Dedifferentiated amniotic fluid mesenchymal stem cell (primary cell): ENCODE data around the gene PVR.
"Not testable (repeated sequence)": the region's sequence is repeated elsewhere in the genome, so short reads cannot be mapped to it uniquely, and the experiment has no call there.

ENCODE experiments used
- DNase-seq: peaks from one replicate; pipeline ENCODE4 v3.0.0-alpha.2; 2016; ENCODE audit errors: extremely low spot score

Gene PVR

GRCh38 chr19:44645407-44646048 is 1.8 kb downstream of the PVR start:
- no peak for DNase-seq

- DNase-seq = no peak
Observed at GRCh38 chr19:44646049-44646416, 2.3 kb downstream of the PVR start.

GRCh38 chr19:44647144-44647543 is 3.4 kb downstream of the PVR start:
- no peak for DNase-seq

DNA sequence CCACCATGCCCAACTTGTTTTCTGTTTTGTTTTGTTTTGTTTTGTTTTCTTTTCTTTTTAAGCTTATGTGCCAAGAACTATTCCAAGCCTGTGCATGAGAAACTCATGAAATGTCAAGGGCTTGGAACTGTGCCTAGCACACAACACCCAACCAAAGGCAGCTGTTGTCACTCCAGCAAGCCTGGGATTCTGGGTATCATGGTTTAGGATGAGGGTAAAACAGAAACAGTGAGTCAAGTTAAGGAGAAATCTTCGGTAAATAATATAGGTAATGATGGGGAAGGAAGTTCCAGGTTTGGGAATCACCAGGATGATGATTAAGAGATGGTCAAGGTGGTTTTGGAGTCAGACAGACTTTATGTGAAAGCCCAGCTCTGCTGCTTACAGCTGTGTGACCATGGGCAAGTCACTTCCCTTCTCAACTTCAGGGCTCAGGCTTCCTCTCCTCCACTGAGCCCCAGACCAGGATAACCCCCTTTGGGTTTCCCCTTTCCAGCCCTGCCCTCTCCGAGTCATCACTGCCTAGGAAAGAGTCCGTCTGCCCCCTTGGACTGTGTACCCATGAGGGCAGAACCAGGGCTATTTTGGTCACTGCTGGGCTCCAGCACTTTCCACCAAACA is 5.0 kb downstream of the PVR start:
- peak; percentile 84 for DNase-seq

DNA sequence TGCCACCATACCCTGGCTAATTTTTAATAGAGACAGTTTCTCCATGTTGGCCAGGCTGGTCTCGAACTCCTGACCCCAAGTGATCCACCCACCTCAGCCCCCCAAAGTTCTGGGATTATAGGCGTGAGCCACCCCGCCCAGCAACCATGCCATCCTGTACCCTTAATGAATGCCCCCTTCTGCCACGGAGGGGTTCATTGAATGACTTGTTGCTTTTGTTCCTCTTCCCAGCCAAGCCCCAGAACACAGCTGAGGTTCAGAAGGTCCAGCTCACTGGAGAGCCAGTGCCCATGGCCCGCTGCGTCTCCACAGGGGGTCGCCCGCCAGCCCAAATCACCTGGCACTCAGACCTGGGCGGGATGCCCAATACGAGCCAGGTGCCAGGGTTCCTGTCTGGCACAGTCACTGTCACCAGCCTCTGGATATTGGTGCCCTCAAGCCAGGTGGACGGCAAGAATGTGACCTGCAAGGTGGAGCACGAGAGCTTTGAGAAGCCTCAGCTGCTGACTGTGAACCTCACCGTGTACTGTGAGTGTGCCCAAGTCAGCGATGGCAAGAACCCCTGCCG is 6.0 kb downstream of the PVR start:
- no peak for DNase-seq

DNA sequence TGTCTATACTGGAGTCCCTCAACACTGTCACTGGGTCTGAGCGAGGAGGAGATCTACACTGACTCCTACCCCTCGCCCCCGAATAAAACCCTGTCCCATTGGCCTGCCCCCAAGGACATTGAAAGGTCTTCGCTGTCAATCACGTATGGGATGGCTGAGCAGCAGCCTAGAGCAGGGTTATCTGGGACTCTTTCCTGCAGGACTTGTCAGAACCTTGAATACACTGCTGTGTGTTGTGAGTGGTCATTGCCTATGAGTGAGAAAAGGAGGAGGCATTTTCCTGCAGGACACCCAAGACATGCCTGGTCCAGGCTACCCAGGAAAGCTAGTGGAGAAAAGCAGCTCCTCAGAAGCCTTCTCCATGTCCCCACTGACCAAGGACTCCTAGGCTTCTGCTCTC is 9.6 kb downstream of the PVR start:
- no peak for DNase-seq

DNA sequence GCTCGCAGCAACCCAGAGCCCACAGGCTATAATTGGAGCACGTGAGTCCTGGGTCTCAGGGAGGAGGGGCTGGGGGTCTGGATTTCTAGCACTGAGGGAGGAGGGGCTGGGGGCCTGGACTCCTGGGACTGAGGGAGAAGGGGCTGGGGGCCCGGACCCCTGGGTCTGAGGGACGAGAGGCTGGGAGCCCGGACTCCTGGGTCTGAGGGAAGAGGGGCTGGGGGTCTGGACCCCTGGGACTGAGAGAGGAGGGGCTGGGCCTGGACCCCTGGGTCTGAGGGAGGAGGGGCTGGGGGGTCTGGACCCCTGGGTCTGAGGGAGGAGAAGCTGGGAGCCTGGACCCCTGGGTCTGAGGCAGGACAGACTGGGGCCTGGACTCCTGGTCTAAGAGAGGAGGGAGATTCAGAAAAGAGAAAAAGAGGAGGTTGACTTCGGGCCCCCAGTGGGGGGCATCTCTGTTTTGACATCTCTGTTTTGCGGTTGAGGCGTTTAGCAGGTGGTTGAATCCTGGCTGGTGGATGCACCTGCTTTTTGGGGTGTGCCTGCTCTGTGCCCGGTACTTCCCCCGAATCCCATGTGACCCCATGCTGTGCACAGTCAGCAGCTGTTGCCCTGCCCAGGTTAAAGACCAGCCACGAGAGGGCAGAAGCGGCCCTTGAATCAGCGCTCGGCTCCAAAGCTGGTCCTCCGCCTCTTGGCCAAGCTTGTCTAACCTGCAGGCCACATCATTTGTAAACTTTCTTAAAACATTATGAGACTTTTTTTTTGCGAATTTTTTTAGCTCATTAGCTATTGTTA is 10.5 kb downstream of the PVR start:
- DNase-seq = no peak

GRCh38 chr19:44657211-44657921 is 13.7 kb downstream of the PVR start:
- peak; percentile 60 for DNase-seq

- DNase-seq = no peak
Observed at GRCh38 chr19:44658069-44658733, 14.5 kb downstream of the PVR start.

DNA sequence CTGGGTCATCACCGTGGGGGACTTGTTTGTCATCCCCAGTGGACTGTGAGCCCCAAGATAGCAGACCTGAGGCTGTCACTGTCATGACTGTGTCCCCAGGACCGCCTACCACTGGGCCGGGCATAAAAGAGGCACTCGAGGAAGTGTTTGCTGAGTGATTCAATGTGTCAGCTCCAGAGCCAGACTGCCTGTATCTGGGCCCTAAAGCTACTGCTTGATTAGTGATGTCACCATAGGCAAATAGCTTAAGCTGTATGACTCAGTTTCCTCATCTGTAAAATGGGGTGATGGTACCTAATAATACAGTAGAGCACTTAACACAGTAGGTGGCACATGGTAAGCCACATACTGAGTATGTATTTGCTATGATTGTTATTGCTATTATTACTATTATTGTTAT is 16.4 kb downstream of the PVR start:
- DNase-seq = no peak

GRCh38 chr19:44661205-44661604 is 17.5 kb downstream of the PVR start:
- DNase-seq = no peak

GRCh38 chr19:44661904-44662303 is 18.2 kb downstream of the PVR start:
- no peak for DNase-seq

DNA sequence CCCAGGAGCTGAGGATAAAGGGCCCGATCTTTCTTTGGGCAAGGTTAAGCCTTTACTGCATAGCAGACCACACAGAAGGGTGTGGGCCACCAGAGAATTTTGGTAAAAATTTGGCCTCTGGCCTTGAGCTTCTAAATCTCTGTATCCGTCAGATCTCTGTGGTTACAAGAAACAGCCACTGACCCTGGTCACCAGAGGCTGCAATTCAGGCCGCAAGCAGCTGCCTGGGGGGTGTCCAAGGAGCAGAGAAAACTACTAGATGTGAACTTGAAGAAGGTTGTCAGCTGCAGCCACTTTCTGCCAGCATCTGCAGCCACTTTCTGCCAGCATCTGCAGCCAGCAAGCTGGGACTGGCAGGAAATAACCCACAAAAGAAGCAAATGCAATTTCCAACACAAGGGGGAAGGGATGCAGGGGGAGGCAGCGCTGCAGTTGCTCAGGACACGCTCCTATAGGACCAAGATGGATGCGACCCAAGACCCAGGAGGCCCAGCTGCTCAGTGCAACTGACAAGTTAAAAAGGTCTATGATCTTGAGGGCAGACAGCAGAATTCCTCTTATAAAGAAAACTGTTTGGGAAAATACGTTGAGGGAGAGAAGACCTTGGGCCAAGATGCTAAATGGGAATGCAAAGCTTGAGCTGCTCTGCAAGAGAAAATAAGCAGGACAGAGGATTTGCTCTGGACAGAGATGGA is 19.1 kb downstream of the PVR start:
- DNase-seq = no peak

- no peak for DNase-seq
Observed at GRCh38 chr19:44663996-44664395, 20.3 kb downstream of the PVR start.

DNA sequence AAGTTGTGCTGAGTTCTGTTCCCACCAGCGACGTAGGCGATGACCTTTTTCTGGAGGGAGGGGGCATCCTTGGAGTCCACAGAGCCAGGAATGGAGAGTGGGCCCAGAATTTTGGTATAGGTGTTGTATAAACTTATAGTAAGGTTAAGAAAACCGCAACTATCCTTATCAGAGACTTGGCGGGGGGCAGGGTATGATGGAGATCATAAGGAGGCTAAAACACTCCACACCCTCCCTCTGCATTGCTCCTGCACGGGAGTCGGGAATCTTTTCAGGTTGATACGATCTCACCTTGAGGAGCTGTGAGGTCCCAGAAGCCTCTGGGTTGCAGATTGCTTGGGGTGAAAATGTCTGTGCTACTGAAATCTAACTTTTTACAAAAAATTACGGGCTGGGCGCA is 21.3 kb downstream of the PVR start:
- DNase-seq = no peak

GRCh38 chr19:44666852-44667556 is 23.3 kb downstream of the PVR start:
- DNase-seq = no peak

DNA sequence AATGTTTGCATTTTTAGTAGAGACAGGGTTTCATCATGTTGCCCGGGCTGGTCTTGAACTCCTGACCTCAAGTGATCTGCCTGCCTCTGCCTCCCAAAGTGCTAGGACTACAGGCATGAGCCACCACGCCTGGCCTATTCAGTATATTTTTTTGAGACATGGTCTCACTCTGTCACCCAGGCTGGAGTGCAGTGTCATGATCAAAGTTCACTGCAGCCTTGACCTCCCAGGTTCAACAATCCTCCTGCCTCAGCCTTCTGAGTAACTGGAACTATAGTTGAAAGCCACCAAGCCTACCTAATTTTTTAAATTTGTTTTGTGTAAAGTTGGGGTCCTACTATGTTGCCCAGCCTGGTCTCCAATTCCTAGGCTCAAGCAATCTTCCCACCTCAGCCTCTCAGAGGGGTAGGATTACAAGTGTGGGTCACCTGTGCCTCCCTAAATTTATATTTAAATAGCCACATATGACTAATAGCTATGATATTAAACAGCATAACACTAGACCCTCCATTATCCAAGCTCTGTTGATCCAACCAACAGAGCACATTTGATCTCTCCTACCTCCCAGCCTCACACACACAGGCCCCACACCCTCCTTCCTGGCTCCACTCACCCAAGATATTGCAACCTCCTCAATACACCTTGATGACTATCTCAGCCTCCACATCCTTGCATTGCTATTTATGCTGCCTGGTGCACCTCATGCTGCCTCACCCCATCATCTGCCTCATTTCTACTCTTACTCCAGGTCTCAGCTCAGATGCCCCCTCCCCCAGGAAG is 25.5 kb downstream of the PVR start:
- no peak for DNase-seq

DNA sequence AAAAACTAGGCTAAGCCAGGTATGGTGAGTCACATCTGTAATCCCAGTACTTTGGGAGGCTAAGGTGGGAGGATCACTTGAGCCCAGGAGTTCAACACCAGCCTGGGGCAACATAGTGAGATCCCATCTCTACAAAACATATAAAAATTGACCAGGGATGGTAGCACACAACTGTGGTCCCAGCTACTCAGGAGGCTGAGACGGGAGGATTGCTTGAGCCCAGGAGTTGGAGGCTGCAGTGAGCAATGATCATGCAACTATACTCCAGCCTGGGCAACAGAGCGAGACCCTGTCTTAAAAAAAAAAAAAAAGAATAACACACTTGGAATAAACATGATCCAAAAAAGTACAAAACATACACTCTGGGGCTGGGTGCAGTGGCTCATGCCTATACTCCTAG is 26.3 kb downstream of the PVR start:
- DNase-seq = not testable (repeated sequence)

DNA sequence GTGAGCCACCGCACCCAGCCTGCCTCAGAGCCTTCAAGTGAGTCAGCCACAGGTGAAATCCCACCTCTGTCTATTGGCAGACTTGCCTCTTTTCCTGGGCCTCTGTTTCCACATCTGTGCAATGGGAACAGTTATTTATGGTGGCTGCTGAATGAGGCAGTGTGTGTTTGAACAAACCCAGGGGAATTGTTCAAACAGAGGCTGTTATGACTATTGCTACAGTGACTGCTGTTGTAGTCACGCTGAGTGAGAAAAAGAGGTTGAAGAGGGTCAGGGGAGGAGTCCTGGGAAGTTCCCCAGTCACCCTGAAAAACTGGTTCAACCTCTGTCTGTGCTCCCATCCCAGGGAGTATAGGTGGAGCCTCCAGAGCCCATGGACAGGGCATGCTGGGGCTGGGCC is 27.7 kb downstream of the PVR start, which contains the start of gene CEACAM19:
Gene CEACAM19 (plus strand): TSS at position 83 of the 400 bp plus-strand sequence. CDS start 450 bp downstream, outside the sequence.
- no peak for DNase-seq
